NK-92 (cell line): Measurements from ENCODE around the gene ZAP70.

ENCODE experiments used
- DNase-seq: peaks from one replicate; lab custom pipeline; 2025; ENCODE audit not compliant: unreplicated experiment; lab: John Stamatoyannopoulos, UW

Gene ZAP70

GRCh38 chr2:97732436-97733340 is 19.3 kb downstream of the ZAP70 start:
- DNase-seq, result no peak

GRCh38 chr2:97733341-97734035 is 20.1 kb downstream of the ZAP70 start:
- DNase-seq, result no peak

GRCh38 chr2:97734061-97735051 is 21.0 kb downstream of the ZAP70 start:
- no peak for DNase-seq

- no peak for DNase-seq
Observed at GRCh38 chr2:97735161-97735561, 21.8 kb downstream of the ZAP70 start.

- DNase-seq, result no peak
Observed at GRCh38 chr2:97736185-97736584, 22.8 kb downstream of the ZAP70 start.

- no peak for DNase-seq
Observed at GRCh38 chr2:97736608-97737330, 23.4 kb downstream of the ZAP70 start.

- no peak for DNase-seq
Observed at GRCh38 chr2:97737421-97738178, 24.2 kb downstream of the ZAP70 start.

- no peak for DNase-seq
Observed at GRCh38 chr2:97738179-97739019, 25.0 kb downstream of the ZAP70 start.

GRCh38 chr2:97739020-97739892 is 25.9 kb downstream of the ZAP70 start:
- no peak for DNase-seq

- DNase-seq, result no peak
Observed at GRCh38 chr2:97739893-97740245, 26.5 kb downstream of the ZAP70 start.

GRCh38 chr2:97740590-97741182 is 27.3 kb downstream of the ZAP70 start:
- no peak for DNase-seq

- DNase-seq, result no peak
Observed at GRCh38 chr2:97741251-97741650, 27.9 kb downstream of the ZAP70 start.

GRCh38 chr2:97741686-97742085 is 28.3 kb downstream of the ZAP70 start:
- no peak for DNase-seq

- no peak for DNase-seq
Observed at GRCh38 chr2:97742381-97742847, 29.0 kb downstream of the ZAP70 start.

GRCh38 chr2:97743913-97744312 is 30.5 kb downstream of the ZAP70 start:
- DNase-seq, result no peak

- DNase-seq, result no peak
Observed at GRCh38 chr2:97745474-97746174, 32.2 kb downstream of the ZAP70 start.

GRCh38 chr2:97747285-97747684 is 33.9 kb downstream of the ZAP70 start:
- DNase-seq, result no peak
